HG03095 (cell line): ENCODE results near the gene NEUROD2.
"Not testable (repeated sequence)": the region's sequence is repeated elsewhere in the genome, so short reads cannot be mapped to it uniquely, and the experiment has no call there.

ENCODE experiments used
- ATAC-seq: cut with Tn5 transposase; IDR thresholded peaks from one replicate; pipeline ENCODE4 v1.9.1; 2021; ENCODE audit warnings: moderate library complexity; ENCODE audit not compliant: unreplicated experiment

Gene NEUROD2

DNA sequence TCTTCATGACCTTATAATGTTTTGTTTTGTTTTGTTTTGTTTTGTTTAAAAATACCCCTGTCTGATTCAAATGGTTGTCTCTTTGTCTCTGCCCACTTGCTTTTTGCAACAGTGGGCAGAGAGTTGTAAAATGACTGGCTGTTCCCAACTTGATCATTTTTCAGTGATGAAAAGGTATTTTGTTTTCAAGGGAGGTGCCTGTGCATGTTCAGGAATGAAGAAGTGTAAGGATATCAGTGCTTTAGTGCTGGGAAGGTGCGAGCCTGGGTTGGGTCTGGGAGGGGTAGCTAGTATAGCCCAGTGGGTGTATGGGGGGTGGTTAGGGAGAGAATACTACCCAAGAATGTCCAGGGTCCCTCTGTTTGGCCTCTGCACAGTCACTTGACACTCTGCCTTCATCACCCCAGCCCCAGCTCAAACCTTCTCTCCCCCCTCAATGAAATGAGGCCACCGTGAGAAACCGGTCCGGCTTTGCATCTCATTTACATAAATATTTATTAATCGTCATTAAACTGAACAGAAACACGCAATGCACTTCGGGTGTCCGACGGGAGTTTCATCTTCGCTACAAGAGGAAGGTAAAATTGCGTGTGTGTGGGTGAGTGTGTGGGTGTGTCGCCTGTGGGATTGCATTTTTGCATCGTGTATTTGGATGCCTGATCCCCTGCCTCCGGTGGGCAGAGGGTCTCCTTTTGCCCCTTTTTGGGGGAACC is 4.3 kb downstream of the NEUROD2 start:
- no peak for ATAC-seq

DNA sequence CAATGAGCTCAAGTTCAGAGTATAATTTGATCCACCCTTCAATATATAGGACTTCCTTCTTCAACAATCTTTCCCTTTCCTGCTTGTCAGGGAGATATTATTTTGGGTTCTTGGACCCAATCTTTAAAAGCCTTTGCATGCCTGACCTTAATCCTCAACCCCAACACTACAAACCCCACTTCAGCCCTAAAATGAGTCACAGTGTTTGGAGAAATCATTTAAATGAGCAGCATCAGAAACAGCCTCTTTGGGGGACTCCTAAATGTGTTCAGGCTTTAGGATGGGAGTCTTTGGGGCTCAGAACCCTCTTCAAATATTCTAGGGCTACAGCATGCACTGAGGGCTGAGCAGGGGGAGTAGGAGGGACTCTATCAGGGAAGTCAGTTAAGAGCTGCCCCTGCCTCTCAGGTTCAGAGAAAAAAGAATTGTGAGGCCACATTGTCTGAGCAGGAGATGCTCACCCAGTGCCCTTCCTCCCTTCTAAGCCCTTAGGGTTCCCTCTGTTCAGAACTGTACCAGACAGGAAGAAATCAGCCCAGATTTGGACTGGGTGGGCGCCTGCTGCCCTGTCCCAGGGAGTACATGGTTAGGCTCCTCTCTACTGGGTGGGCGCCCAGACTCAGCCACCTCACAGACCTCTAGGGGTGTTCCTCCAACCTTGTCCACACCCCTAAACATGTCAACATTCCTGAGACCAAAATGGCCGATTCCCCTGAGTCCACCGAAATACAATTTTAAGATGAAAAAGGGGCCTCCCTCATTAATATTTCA is 5.0 kb downstream of the NEUROD2 start:
- ATAC-seq = no peak

DNA sequence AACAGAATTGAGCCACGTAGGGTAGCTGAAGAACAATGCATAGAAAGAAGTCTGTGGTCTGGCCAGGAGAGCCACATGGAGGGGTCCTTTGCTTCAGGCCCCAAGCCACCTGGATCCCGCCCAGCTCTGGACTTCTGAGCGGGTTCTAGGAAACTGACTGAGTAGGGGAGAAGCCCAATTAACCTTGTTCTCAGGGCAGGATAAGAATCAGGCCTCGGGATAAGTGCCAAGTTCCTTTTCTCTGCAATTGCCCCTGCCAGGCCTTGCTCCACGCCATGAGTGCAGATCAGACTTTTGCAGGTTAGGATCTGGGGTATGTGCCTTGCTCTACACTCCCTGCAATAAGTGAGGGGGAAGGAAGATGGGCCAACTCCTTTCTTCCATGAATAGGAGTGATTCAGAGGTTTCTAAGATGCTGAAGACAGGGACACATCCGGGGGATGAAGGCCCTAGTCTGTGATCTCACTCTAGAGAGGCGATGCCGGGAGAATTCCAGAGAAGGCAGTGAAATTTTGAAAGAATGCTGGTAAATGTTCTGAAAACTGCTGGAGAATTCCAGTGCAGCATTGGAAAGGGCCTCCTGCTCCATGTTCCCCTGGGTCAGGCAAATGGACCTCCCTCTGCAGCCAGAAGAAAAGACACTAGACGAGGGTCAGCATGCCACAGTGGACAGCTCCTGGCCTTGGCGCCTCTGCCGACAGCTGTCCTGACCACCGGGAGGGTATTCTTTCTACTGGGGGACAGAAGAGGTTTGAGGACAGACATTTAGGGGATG is 5.8 kb downstream of the NEUROD2 start:
- ATAC-seq = no peak

DNA sequence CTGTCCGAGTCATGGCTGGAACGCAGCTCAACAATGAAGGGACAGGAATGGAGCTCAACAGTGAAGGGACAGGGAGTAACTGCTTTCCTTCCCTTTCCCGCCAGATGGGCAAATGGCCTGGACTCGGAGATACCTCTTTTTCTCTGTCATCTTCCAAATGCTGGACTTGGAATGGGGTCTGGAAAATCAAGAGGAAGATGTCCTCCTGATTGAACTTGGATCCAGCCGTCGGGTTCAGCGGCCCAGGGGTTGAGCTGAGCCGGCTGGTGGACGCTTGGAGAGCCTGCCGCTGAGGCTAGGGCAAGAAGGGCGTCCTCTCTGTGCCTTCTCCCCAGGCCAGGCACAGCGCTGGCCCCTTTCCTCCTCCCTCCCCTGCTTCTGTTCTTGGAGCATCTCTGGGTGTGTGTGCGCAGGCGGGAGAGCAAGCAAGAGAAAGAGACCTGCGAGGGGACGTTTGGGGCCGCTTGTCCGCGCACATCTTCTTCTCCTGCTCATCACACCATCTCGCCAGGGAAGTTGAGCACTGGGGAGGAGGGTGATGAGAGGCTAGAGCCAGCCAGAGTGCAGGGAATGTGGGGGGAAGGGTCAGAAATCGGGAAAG is 6.6 kb downstream of the NEUROD2 start:
- no peak for ATAC-seq

DNA sequence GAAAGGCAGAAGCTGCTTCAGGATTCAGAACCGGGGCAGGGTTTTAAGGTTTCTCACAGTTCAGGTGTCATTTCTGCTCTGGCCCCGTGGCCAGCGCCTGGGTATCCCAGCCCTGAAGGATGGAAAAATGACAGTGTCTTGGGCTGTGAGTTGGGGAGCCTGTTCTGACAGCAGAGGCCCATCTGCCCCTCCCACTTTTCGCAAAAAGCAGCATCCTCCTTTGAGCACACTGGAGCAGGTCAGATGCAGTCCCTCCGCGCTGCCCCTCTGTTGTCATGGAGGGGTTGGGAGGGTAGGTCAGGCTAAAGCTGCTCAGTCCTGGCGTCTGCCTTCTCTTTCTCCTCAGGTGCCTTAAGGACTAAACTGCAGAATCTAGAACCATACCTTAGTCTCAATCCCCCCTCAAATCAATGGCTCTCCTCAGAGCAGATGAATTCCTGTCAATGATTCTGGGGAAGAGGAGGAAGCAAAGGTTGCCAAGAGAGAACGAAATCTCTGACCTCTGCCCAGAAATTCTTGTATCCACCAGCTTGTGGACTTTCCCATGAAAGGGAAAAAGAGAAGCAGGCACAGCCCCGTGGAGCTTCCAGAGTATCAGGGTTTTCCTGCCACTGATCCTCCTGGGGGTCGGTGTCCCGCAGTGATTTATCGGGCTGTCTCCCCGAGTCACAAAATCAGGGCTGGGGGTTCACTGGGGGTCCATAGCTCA is 7.3 kb downstream of the NEUROD2 start:
- ATAC-seq = no peak

DNA sequence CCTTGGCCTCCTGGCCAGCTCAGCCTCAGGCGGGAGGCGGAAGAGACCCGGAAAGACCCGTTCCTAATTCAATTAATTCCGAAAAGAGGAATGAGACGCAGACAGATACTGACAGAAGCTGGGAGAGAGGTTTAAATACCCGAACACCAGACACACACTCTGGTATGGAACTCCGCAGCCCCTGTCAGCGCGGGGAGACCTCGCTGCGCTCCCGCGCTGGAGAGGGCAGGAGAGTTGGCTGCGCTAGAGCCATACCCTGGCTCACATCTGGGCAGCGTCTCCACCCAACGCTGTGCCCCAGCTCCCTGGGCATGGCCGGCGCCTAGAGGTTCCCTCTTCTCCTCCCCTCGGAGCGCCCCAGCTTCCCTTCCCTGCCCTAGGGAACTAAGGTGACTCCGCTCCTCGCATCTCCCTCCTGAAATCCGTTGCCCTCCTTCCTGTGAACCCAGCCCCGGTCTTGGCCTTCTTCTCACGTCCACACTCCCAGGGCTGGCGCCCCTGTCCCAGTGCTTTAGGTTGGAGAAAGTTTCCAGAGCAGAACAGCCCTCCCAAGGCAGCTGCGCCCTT is 8.0 kb downstream of the NEUROD2 start:
- ATAC-seq = no peak

- no peak for ATAC-seq
Measured at GRCh38 chr17:39599004-39599664, 8.6 kb downstream of the NEUROD2 start.

DNA sequence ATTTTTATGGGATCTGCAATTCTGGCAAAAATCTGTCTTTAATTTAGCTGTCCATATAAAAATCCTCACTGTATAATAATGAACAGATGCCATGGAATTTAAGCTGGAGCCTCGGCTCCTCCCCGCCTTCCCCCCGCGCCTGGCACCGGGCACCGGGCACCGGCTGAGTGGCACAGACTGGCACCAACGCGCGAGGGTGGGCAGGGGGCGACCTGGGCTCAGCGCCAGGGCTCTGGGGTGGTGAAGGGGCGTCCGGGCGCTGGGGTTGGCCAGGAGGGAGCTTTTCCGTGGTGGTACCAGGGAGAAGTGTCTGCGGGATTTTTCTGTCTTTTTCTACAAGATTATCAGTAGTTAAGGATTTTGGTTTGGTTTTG is 9.1 kb downstream of the NEUROD2 start:
- ATAC-seq = no peak

GRCh38 chr17:39598047-39598481 is 9.7 kb downstream of the NEUROD2 start:
- ATAC-seq = no peak

DNA sequence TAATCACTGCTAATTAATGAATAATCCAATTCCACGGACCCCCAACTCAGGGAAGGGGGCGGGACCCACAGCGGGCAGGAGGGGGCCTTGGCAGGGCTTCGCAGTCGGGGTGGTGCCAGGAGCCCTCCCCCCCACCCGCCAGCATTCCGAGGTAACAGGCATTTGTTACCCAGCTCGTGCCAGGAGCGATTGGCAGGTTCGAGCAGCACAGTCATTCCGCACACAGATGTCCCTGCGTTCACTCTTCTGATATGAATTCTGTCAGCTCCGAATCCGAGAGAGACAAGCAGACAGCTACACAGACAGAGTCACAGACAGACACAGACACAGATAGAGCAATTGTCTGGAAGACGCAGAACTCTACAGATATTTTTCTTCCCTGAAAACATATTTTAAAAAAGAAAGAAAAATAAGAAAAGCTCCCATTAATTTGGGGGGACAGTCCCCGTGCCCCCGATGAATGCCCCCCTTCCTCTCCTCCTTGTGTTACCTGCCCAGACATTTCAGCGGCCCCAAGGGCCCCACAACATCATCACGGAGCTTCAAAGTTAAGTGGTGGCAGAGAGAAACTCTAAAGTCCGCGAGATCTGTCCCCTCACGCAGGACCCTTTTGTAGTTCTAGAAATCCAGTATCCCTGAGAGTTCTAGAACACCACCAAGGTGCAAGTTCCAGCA is 10.2 kb downstream of the NEUROD2 start:
- no peak for ATAC-seq

DNA sequence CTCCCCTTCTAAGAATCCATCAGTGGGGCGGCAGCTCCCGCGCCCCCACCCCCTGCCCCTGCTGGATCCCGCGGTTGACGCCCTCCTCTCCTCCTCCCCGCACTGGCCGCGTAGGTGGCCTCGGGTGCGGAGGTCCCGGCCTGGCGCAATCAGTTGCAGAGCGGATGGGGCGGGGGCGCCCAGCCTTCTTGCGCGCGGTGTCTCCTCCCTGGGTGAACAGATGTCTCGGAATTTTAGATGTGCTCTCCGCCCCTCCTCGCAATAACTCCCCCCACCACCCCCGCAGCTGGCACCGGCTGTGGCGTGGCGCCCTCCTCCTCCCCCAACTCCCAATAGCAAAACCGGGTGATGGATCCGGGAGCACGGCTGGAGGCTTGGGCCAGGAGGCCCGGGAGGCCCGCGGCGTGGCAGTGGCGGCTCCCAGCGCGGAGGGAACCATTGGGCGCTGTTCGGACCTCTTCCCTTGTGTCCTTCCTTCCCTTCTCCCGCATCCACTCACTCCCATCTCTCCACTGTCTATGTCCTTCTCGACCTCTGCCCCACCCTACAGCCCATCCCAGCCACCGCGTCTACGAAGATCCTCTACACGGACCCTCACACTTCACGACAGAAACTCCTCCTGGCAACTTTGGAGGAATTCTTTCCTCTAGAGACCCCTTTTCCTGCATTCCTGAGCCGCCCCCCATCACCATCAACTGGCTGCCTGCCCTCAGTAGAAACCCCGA is 11.0 kb downstream of the NEUROD2 start:
- no peak for ATAC-seq

DNA sequence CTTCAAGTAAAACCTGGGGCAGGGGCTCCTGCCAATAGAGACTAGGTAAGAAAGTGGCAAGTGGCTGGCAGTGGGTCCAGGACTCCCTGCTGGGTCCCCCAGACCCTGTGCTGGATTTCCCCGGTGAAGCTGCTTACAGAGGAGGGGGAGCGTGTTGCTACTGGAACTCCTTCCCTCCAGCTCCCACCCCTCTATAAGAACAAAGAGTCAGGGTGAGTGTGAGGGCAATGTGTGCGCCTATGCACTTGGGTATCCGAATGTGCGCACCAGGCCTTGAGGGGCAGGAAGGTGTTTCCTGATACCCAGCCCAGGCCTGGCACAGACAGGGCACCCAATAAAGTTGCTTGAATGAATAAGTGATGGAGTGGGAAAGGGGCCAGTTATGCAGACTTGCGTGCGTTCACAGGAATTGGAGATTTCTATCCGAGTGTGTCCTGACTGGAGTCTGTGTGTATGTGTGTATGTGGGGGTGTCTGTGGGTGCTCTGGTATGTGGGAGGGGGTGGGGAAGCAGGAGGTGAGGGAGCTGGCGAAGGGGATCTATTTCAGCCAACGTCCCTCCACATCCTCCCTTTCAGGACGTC is 11.7 kb downstream of the NEUROD2 start:
- no peak for ATAC-seq

GRCh38 chr17:39595294-39595693 is 12.4 kb downstream of the NEUROD2 start:
- no peak for ATAC-seq

DNA sequence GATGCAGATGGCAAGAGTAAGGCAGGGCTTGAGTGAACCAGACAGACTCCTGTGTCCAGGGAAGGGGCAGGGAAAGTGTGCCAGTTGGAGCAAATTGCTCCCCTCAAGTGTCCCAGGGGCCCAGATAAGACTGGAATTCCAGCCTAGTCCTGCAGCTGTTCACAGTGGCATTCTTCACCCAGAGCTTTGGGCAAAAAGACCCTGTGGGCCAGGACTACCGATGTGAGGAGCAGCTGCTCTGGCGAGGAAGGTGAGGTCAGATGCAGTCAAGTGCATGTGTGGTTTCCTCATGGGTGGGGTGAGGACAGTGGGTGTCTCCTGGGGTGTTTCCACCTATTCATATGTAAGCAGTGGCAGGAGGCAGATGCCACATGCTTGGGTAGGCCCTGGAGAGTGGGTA is 14.3 kb downstream of the NEUROD2 start:
- ATAC-seq = no peak

DNA sequence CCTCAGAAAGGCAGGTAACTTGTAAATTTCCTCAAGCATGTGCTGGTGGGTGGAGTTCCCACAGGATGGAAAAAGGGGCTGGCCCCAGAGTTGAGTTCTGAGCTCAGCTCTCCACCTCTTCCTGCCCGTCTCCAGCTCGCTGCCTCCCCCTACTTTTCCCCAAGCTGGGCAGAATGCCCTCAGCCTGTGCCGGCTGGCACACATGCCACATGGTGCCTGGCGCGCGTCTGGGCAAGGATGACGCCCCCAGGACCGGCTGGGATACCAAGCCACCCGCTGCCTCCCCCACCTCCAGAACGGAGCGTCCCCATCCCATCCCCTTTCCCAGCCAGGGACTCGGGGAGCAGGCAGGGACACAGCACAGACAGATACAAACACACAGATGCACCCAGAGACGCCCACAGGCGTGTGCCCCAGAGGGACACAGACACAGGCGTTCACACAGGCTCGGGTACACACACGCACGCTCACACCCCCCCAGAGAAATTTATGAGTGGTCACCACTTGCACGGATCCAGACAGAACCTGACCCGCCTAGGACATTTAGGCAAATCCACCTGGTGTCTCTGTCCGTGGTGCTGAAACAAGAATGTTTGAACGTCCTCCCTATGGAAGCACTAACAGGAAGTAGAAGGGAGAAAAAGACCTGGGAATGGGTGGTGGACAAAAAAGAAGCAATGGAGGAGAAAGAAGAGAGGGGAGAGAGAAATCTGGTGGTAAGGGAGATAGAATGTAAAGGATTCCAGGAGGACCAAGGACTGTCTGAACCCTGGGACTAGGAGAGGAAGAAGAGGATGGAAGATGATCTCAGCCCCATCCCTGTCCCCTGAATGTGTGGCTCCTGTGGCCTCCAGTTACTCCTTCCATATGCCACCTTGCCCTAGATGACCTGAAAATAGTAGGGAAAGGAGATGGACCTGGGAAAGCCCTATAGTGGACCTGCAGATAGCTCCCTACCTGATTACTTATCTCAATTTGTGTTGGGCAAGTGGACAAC is 15.5 kb downstream of the NEUROD2 start:
- ATAC-seq = no peak

- not testable (repeated sequence) for ATAC-seq
Measured at GRCh38 chr17:39590180-39590579, 17.5 kb downstream of the NEUROD2 start.

DNA sequence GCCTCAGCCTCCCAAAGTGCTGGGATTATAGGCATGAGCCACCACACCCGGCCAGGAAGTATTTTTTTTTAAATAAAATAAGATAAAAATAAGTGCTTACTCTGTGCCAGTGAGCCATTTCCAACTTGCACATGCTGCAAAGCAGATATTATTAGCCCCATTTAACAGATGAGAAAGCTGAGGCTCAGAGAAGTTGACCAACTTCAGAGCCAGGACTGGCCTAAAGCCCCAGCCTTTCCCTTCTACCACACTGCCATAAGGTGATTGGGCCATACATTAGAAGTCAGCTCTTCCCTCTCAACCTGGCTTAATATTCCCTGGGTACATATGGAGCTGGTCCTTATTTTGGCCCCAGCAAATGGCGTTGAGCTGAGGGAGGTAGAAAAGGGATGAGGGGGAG is 25.1 kb downstream of the NEUROD2 start:
- no peak for ATAC-seq
